Thyroid gland (tissue), 4 donors: Measurements from ENCODE around the gene CAPN5.

ENCODE experiments used
- CTCF ChIP-seq, 6 experiments: fragments of 200-600 bp in 3 of 6; fragments of 450-650 bp in 3 of 6; sonication (generic) in 3 of 6; IDR thresholded peaks; one replicate each; pipeline ENCODE4 v1.5.1; 2016 to 2019; ENCODE audit warnings: antibody characterized with exemption in 6 of 6, mild to moderate bottlenecking in 2 of 6, inconsistent platforms in 1 of 6, moderate library complexity in 1 of 6
- POLR2A ChIP-seq, 2 donors: fragments of 450-650 bp; IDR thresholded peaks; one replicate each; pipeline ENCODE4 v1.6.1; 2017; ENCODE audit warnings: antibody characterized with exemption in 2 of 2, mild to moderate bottlenecking in 2 of 2, moderate library complexity in 1 of 2

DNA sequence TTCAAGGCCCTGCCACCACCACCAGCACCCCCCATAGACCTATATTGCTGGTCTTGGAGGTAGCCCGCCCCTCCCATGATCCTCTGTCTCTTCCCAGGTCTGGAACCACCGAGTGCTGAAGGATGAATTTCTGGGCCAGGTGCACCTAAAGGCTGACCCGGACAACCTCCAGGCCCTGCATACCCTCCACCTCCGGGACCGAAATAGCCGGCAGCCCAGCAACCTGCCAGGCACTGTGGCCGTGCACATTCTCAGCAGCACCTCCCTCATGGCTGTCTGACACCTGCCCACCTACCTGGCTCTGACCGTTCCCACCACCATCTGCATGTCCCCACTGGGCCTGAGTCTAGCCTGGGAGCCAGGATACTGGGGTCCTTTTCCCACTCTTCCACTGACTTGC, 56.8 kb downstream of the CAPN5 start:
- TF ChIP-seq CTCF (IDR thresholded peaks at IDR 0.05), result no peak
- no peak for TF ChIP-seq POLR2A (IDR thresholded peaks at IDR 0.05)
